ENCODE results near the gene CYP17A1. TPM values are rescaled to one million over a fixed set of nuclear protein-coding genes. Genes with fewer than 3 reads are reported as not detected.
"Not testable (repeated sequence)": the region's sequence is repeated elsewhere in the genome, so short reads cannot be mapped to it uniquely, and the experiment has no call there.

CYP17A1 gene
- total RNA-seq, 2 experiments from 2014 or later: not detected

- no peaks in the 10 kb centered on the region for H3K27me3 Mint-ChIP-seq
- no peak overlapping the region for H3K4me3 Mint-ChIP-seq
- H3K27me3 ChIP-seq (ENCODE audit: control insufficient read depth in 1 of 2, insufficient read depth in 2 of 2, low read length in 2 of 2): no peaks in the 10 kb centered on the region
- no peaks in the 10 kb centered on the region for H3K9me3 ChIP-seq (ENCODE audit: control insufficient read depth in 1 of 2, insufficient read depth in 1 of 2, low read length in 2 of 2)
- no peak overlapping the region for H3K27ac Mint-ChIP-seq
- ChIA-PET POLR2A (no interaction called here), CTCF (no interaction called here)
- H3K36me3 ChIP-seq (ENCODE audit: insufficient read depth, low read length): no peaks in the 10 kb centered on the region
- peaks cover 9% of the 10 kb centered on the region for H3K4me1 Mint-ChIP-seq (ENCODE audit: low read depth)
- H3K9me3 Mint-ChIP-seq: no peaks in the 10 kb centered on the region
- DNase-seq (no peak), ATAC-seq (ENCODE audit: poor library complexity) (no peak)
- H3K4me1 ChIP-seq (ENCODE audit: insufficient read depth, low read length): peaks cover 12% of the 10 kb centered on the region
- TF ChIP-seq CTCF (IDR thresholded peaks at IDR 0.05): no peak
- no peak overlapping the region for H3K4me3 ChIP-seq (ENCODE audit: low read length)
- intact Hi-C loops (cut with DNase I, micrococcal nuclease): loop anchor here (5.0 to 10.0 kb wide), 5 partner anchors 98 to 1495 kb away; partner anchors contain the start of genes ACTR1A (in 1 of the 2), ARMH3 (in 1 of the 2), BTRC (in 1 of the 2) and PPRC1 (in 1 of the 2)
- H3K27ac ChIP-seq (ENCODE audit: low read depth in 1 of 2, low read length in 2 of 2): no peak overlapping the region
- peaks cover 6% of the 10 kb centered on the region for H3K36me3 Mint-ChIP-seq (ENCODE audit: low read depth)
Observed at GRCh38 chr10:102850025-102850518, 12.9 kb upstream of the CYP17A1 start.

DNA sequence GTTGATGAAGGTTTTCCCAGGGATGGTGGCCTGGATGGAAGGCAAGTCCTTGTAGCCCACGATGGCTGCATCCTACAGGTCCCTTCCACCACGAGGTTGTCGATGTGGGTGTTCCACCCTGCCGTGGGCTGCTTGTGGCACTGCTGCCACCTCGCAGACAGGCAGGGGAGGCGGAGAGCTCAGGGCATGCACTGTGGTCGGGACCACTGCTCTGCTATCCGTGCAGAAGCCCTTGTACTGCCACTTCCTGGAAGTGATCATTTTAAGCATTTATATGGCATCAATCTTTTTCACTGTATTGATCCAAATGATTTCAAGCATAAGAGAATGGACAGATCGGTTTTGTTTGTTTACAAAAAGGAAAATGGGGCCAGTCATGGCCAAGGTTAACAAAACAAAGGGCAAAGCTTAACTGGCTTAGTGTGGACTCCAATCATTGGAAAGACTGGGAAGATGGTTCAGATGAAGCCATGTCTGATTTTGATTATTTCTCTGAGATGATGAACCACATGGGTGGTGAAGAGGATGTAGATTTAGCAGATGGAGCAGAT, 8.2 kb upstream of the CYP17A1 start:
- Histone ChIP-seq H3K4me1 (ENCODE audit: insufficient read depth, low read length) (no peaks in the 10 kb centered on the region), H3K27ac (ENCODE audit: low read depth in 1 of 2, low read length in 2 of 2) (no peak overlapping the region), H3K4me3 (ENCODE audit: low read length) (no peak overlapping the region), H3K36me3 (ENCODE audit: insufficient read depth, low read length) (no peaks in the 10 kb centered on the region), H3K27me3 (ENCODE audit: control insufficient read depth in 1 of 2, insufficient read depth in 2 of 2, low read length in 2 of 2) (no peaks in the 10 kb centered on the region), H3K9me3 (ENCODE audit: control insufficient read depth in 1 of 2, insufficient read depth in 1 of 2, low read length in 2 of 2) (no peaks in the 10 kb centered on the region)
- CTCF ChIA-PET: no interaction called here
- no peak for DNase-seq
- H3K4me1 Mint-ChIP-seq (ENCODE audit: low read depth): no peaks in the 10 kb centered on the region
- no peak for TF ChIP-seq CTCF (IDR thresholded peaks at IDR 0.05)
- ATAC-seq (ENCODE audit: poor library complexity): no peak
- no peaks in the 10 kb centered on the region for H3K9me3 Mint-ChIP-seq
- no peak overlapping the region for H3K4me3 Mint-ChIP-seq
- POLR2A ChIA-PET: no interaction called here
- no peaks in the 10 kb centered on the region for H3K27me3 Mint-ChIP-seq
- intact Hi-C loops (cut with DNase I, micrococcal nuclease): no loop called here
- no peaks in the 10 kb centered on the region for H3K36me3 Mint-ChIP-seq (ENCODE audit: low read depth)
- H3K27ac Mint-ChIP-seq: no peak overlapping the region

- CTCF ChIA-PET; H3K27me3 ChIP-seq (ENCODE audit: control insufficient read depth in 1 of 2, insufficient read depth in 2 of 2, low read length in 2 of 2); H3K27me3 Mint-ChIP-seq; H3K27ac Mint-ChIP-seq; DNase-seq; intact Hi-C loops (cut with DNase I, micrococcal nuclease); H3K36me3 ChIP-seq (ENCODE audit: insufficient read depth, low read length); H3K36me3 Mint-ChIP-seq (ENCODE audit: low read depth); H3K4me3 Mint-ChIP-seq; POLR2A ChIA-PET; H3K27ac ChIP-seq (ENCODE audit: low read depth in 1 of 2, low read length in 2 of 2); H3K4me3 ChIP-seq (ENCODE audit: low read length); ATAC-seq (ENCODE audit: poor library complexity); H3K4me1 ChIP-seq (ENCODE audit: insufficient read depth, low read length); H3K9me3 ChIP-seq (ENCODE audit: control insufficient read depth in 1 of 2, insufficient read depth in 1 of 2, low read length in 2 of 2); H3K9me3 Mint-ChIP-seq; H3K4me1 Mint-ChIP-seq (ENCODE audit: low read depth): not testable (repeated sequence)
Observed at GRCh38 chr10:102844190-102844776, 7.1 kb upstream of the CYP17A1 start.

DNA sequence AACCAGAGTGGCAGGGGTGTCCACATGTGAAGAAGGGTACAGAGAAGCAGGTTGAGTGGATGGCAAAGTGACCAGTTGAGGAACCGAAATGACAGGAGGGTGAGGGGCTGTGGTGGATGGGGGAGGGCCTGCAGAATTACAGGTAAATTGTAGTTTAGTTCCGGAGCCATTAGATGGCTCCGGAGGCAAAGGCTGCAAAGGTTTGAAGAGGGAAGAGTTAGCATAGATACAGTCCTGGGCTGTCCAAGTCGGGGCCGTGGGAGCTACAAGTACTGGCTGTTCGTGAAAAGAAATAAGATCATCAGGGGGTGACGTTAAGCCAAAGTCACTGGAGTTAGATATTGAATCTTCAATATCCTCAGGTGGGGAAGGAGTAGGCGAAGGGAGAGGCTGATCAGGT, 5.9 kb upstream of the CYP17A1 start:
- intact Hi-C loops (cut with DNase I, micrococcal nuclease); ATAC-seq (ENCODE audit: poor library complexity); H3K27me3 ChIP-seq (ENCODE audit: control insufficient read depth in 1 of 2, insufficient read depth in 2 of 2, low read length in 2 of 2); H3K4me3 ChIP-seq (ENCODE audit: low read length); DNase-seq; H3K9me3 Mint-ChIP-seq; H3K27ac ChIP-seq (ENCODE audit: low read depth in 1 of 2, low read length in 2 of 2); H3K4me3 Mint-ChIP-seq; H3K27ac Mint-ChIP-seq; H3K4me1 Mint-ChIP-seq (ENCODE audit: low read depth); POLR2A ChIA-PET; H3K27me3 Mint-ChIP-seq; H3K4me1 ChIP-seq (ENCODE audit: insufficient read depth, low read length); CTCF ChIA-PET; H3K36me3 ChIP-seq (ENCODE audit: insufficient read depth, low read length); H3K9me3 ChIP-seq (ENCODE audit: control insufficient read depth in 1 of 2, insufficient read depth in 1 of 2, low read length in 2 of 2); H3K36me3 Mint-ChIP-seq (ENCODE audit: low read depth): not testable (repeated sequence)

Measured in CD4-positive, alpha-beta T cell (primary cell).